SK-N-SH treated with all-trans-retinoic acid at 6 μM for 48 hours (cell line): Measurements from ENCODE around the gene PLEKHA4.

ENCODE experiments used
- ATAC-seq: fragments of 200-7000 bp; cut with Tn5 transposase; 3 replicates; pipeline ENCODE4 v1.9.1; 2020; ENCODE audit warnings: mild to moderate bottlenecking, moderate library complexity
- ARNTL ChIP-seq: fragments of 450-650 bp; formaldehyde crosslinking; IDR thresholded peaks from 2 replicates; pipeline ENCODE4 v1.5.0; 2020; ENCODE audit warnings: low read depth, mild to moderate bottlenecking, moderate library complexity, borderline replicate concordance
- BACH2 ChIP-seq: fragments of 250-450 bp; sonication (Bioruptor Pico); IDR thresholded peaks from 2 replicates; pipeline ENCODE4 v1.9.0; 2021; ENCODE audit warnings: mild to moderate bottlenecking, borderline replicate concordance
- CREB5 ChIP-seq: fragments of 250-450 bp; sonication (Bioruptor Pico); IDR thresholded peaks from 2 replicates; pipeline ENCODE4 v1.5.1; 2020; ENCODE audit warnings: low read depth, mild to moderate bottlenecking, moderate library complexity
- CSDC2 ChIP-seq: fragments of 250-450 bp; sonication (Bioruptor Pico); IDR thresholded peaks from 2 replicates; pipeline ENCODE4 v1.5.0; 2020; ENCODE audit warnings: mild to moderate bottlenecking, moderate library complexity
- ESRRG ChIP-seq: fragments of 250-450 bp; sonication (Bioruptor Pico); IDR thresholded peaks from 2 replicates; pipeline ENCODE4 v1.6.1; 2021; ENCODE audit warnings: mild to moderate bottlenecking
- GLIS3 ChIP-seq: fragments of 250-450 bp; sonication (Bioruptor Pico); IDR thresholded peaks from 2 replicates; pipeline ENCODE4 v1.5.0; 2020; ENCODE audit warnings: mild to moderate bottlenecking, moderate library complexity
- ISL1 ChIP-seq: fragments of 250-450 bp; sonication (Bioruptor Pico); IDR thresholded peaks from 2 replicates; pipeline ENCODE4 v2.1.2; 2022; ENCODE audit warnings: mild to moderate bottlenecking, moderate library complexity
- PPARA ChIP-seq: fragments of 250-450 bp; sonication (Bioruptor Pico); IDR thresholded peaks from 2 replicates; pipeline ENCODE4 v1.5.0; 2020; ENCODE audit warnings: mild to moderate bottlenecking, borderline replicate concordance
- RARB ChIP-seq: fragments of 250-450 bp; sonication (Bioruptor Pico); IDR thresholded peaks from 2 replicates; pipeline ENCODE4 v1.8.0; 2021; ENCODE audit warnings: mild to moderate bottlenecking, moderate library complexity
- SNAI2 ChIP-seq: fragments of 250-450 bp; sonication (Bioruptor Pico); IDR thresholded peaks from 2 replicates; pipeline ENCODE4 v1.5.0; 2020; ENCODE audit warnings: mild to moderate bottlenecking, moderate library complexity
- TCF4 ChIP-seq: fragments of 250-450 bp; sonication (Bioruptor Pico); IDR thresholded peaks from 2 replicates; pipeline ENCODE4 v1.8.0; 2021; ENCODE audit warnings: mild to moderate bottlenecking, moderate library complexity, borderline replicate concordance
- TOX ChIP-seq: fragments of 250-450 bp; sonication (Bioruptor Pico); IDR thresholded peaks from 2 replicates; pipeline ENCODE4 v1.8.0; 2021; ENCODE audit warnings: mild to moderate bottlenecking, moderate library complexity, borderline replicate concordance
- TSHZ2 ChIP-seq: fragments of 250-450 bp; sonication (Bioruptor Pico); IDR thresholded peaks from 2 replicates; pipeline ENCODE4 v1.5.0; 2020; ENCODE audit warnings: mild to moderate bottlenecking, moderate library complexity
- ZC3H10 ChIP-seq: fragments of 250-450 bp; sonication (Bioruptor Pico); IDR thresholded peaks from 2 replicates; pipeline ENCODE4 v1.5.1; 2021; ENCODE audit warnings: mild to moderate bottlenecking, moderate library complexity
- ZFP3 ChIP-seq: fragments of 250-450 bp; sonication (Bioruptor Pico); IDR thresholded peaks from 2 replicates; pipeline ENCODE4 v1.5.0; 2020; ENCODE audit warnings: mild to moderate bottlenecking, moderate library complexity
- ZFP30 ChIP-seq: fragments of 450-650 bp; formaldehyde crosslinking; IDR thresholded peaks from 2 replicates; pipeline ENCODE4 v1.5.0; 2022; ENCODE audit warnings: mild to moderate bottlenecking, moderate library complexity
- ZNF565 ChIP-seq: fragments of 450-650 bp; formaldehyde crosslinking; conservative IDR thresholded peaks from 2 replicates; pipeline ENCODE4 v1.5.0; 2020; ENCODE audit warnings: low read depth, mild to moderate bottlenecking, moderate library complexity
- ZNF70 ChIP-seq: fragments of 450-650 bp; formaldehyde crosslinking; IDR thresholded peaks from 2 replicates; pipeline ENCODE4 v1.5.0; 2020; ENCODE audit warnings: mild to moderate bottlenecking, moderate library complexity
- ZNF8 ChIP-seq: fragments of 450-650 bp; formaldehyde crosslinking; IDR thresholded peaks from 2 replicates; pipeline ENCODE4 v1.5.0; 2020; ENCODE audit warnings: mild to moderate bottlenecking, moderate library complexity
- TF ChIP-seq, protein P1 (sequence below): fragments of 250-450 bp; sonication (Bioruptor Pico); IDR thresholded peaks from 2 replicates; pipeline ENCODE4 v1.8.0; 2020; ENCODE audit warnings: mild to moderate bottlenecking, moderate library complexity, borderline replicate concordance
- TF ChIP-seq, protein P2 (sequence below): fragments of 250-450 bp; sonication (Bioruptor Pico); IDR thresholded peaks from 2 replicates; pipeline ENCODE4 v1.8.0; 2021; ENCODE audit warnings: low read depth, mild to moderate bottlenecking, moderate library complexity, borderline replicate concordance

PLEKHA4 gene

DNA sequence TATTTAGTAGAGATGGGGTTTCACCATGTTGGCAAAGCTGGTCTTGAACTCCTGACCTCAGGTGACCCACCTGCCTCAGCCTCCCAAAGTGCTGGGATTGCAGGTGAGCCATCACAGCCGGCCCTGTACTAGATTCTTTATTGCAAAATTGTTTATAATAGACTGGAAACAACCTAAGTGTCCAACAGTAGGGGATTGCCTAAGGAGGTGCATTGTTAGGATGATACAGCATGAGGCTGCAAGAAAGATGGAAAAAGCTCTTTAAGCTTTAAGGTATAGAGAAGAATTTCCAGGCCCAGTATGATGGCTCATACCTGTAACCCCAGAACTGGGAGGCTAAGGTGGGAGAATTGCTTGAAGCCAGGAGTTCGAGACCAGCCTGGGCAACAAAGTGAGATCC is 65.8 kb downstream of the PLEKHA4 start:
- TF ChIP-seq ZFP3 (CRISPR knock-in tag) (no peak), GLIS3 (CRISPR knock-in tag) (no peak), ZFP30 (CRISPR knock-in tag) (no peak), ZNF8 (CRISPR knock-in tag) (no peak), CREB5 (CRISPR knock-in tag) (no peak), TSHZ2 (CRISPR knock-in tag) (no peak), TCF4 (no peak), ARNTL (CRISPR knock-in tag) (no peak), SNAI2 (no peak), ZNF565 (CRISPR knock-in tag) (no peak), ZC3H10 (CRISPR knock-in tag) (no peak), PPARA (CRISPR knock-in tag) (no peak), ISL1 (no peak), RARB (CRISPR knock-in tag) (no peak), BACH2 (CRISPR knock-in tag) (no peak), TOX (CRISPR knock-in tag) (no peak), CSDC2 (CRISPR knock-in tag) (no peak)
- TF ChIP-seq, protein P1, sequence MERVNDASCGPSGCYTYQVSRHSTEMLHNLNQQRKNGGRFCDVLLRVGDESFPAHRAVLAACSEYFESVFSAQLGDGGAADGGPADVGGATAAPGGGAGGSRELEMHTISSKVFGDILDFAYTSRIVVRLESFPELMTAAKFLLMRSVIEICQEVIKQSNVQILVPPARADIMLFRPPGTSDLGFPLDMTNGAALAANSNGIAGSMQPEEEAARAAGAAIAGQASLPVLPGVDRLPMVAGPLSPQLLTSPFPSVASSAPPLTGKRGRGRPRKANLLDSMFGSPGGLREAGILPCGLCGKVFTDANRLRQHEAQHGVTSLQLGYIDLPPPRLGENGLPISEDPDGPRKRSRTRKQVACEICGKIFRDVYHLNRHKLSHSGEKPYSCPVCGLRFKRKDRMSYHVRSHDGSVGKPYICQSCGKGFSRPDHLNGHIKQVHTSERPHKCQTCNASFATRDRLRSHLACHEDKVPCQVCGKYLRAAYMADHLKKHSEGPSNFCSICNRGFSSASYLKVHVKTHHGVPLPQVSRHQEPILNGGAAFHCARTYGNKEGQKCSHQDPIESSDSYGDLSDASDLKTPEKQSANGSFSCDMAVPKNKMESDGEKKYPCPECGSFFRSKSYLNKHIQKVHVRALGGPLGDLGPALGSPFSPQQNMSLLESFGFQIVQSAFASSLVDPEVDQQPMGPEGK (CRISPR knock-in tag): no peak
- ATAC-seq: no peak

GRCh38 chr19:48799358-48800300 is 68.8 kb downstream of the PLEKHA4 start:
- TF ChIP-seq ZFP3 (CRISPR knock-in tag) (no peak), ZNF70 (CRISPR knock-in tag) (no peak), ZFP30 (CRISPR knock-in tag) (no peak), RARB (CRISPR knock-in tag) (no peak), SNAI2 (no peak), GLIS3 (CRISPR knock-in tag) (no peak), BACH2 (CRISPR knock-in tag) (no peak)
- TF ChIP-seq, protein P1 (CRISPR knock-in tag): no peak
- no peak for ATAC-seq

DNA sequence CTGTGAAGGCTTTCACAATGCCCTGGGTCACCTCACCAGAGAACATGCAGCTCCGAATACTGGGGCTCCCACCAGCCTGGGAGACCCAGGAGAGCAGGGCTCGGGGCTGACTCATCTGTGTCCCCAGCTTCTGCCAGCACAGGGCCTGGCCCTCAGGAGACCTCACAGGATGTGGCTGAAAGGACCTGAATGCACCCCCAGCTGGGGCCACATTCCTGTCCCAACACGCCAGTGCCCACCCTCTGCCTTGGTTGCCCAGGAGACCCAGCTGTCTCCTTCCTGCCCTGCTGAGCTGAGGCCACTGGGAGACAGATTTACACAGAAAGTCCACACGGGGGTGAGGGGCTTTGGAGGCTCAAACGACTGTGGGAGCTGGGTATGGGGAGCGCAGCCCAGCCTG is 69.5 kb downstream of the PLEKHA4 start:
- ATAC-seq: no peak
- TF ChIP-seq PPARA (CRISPR knock-in tag) (no peak), ESRRG (CRISPR knock-in tag) (no peak), ZNF565 (CRISPR knock-in tag) (no peak), TSHZ2 (CRISPR knock-in tag) (no peak), ZFP3 (CRISPR knock-in tag) (no peak), ARNTL (CRISPR knock-in tag) (no peak), SNAI2 (no peak), TCF4 (no peak), GLIS3 (CRISPR knock-in tag) (no peak), ZNF70 (CRISPR knock-in tag) (no peak)
- TF ChIP-seq, protein P1 (CRISPR knock-in tag): no peak
- TF ChIP-seq, protein P2, sequence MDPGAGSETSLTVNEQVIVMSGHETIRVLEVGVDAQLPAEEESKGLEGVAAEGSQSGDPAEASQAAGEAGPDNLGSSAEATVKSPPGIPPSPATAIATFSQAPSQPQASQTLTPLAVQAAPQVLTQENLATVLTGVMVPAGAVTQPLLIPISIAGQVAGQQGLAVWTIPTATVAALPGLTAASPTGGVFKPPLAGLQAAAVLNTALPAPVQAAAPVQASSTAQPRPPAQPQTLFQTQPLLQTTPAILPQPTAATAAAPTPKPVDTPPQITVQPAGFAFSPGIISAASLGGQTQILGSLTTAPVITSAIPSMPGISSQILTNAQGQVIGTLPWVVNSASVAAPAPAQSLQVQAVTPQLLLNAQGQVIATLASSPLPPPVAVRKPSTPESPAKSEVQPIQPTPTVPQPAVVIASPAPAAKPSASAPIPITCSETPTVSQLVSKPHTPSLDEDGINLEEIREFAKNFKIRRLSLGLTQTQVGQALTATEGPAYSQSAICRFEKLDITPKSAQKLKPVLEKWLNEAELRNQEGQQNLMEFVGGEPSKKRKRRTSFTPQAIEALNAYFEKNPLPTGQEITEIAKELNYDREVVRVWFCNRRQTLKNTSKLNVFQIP (CRISPR knock-in tag): no peak
